Forelimb muscle (tissue), 1 donor: ENCODE measurements around the gene PABPC1L. TPM values are rescaled to one million over a fixed set of nuclear protein-coding genes. Genes with fewer than 3 reads are reported as not detected.

Source experiments
- DNase-seq: peaks from one replicate; pipeline ENCODE4 v3.0.0-alpha.2; 2013; ENCODE audit warnings: low read depth
- polyA plus RNA-seq: library from polyadenylated mRNA; unstranded; fragments of 120-200 nt; gene quantifications from one replicate; pipeline ENCODE4 v1.2.1, GENCODE V29; 2013; ENCODE audit not compliant: insufficient read length

Gene PABPC1L
- polyA plus RNA-seq, 1 donor = 15.7 TPM

DNA sequence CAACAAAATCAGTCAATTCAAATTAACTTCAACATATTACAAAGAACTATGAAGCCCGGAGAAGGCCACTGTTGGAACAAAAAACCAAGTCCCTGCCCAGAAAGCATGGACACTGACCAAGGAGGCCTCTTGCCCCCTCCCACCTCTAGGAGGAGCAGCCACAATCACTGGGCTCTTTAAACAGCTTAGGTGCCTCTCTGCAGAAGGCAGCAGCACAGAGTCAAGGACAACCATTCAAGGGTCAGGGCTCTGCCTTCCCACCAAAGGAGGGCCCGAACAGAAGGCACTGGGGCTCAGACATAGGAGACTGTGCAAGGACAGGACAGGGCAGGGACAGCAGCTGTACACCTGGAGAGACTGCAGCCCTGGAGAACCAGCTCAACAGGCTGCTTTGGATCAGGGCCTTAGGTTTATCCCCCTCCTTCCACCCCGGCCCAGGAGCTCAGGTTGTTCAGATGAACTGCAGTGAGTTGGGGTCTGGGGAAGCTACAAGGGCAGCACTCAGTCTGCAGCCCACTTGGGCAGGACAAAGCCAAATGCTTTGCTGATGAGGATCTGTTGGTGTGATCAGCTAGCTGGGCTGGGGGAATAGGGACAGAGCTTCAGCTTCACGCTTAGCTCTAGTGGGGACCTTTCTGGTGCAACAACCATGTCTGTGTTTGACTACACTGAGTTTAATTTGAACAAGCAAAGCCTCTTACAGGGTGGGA is 32.6 kb downstream of the PABPC1L start:
- no peak for DNase-seq

DNA sequence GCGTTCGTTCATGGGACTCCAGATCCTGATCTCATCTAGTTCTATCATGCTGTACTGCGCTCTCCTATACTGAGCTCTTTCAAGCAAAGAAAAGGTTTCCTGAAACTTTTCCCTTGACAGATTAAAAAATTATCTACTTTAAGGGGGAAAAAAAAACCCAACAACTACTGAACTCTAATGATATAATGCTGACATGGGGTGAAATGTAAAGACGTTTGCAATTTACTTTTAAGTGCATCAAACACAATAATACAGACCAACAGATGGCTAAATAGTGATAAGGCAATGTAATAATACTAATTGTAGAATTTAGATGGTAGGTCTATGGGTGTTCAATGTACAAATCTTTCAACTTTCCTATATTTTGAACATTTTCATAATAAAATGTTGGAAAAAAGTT is 34.0 kb downstream of the PABPC1L start:
- DNase-seq = no peak

DNA sequence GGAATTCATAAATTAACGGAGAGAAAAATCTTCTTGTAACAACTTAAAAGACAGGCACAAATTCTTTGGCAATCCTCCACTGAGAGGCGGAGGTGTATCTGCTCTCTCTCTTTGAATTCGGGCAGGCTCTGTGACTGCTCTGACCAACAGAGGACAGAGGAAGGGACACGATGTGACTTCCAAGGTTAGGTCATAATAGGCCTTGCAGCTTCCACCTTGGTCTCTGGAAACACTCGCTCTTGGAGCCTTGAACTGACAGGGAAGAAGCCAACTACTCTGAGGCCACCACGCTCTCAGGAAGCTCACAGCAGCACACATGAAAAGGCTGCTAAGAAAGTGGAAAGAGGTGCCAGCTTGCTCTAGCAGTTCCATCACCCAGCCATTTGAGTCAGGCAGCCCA is 35.4 kb downstream of the PABPC1L start:
- DNase-seq = no peak

DNA sequence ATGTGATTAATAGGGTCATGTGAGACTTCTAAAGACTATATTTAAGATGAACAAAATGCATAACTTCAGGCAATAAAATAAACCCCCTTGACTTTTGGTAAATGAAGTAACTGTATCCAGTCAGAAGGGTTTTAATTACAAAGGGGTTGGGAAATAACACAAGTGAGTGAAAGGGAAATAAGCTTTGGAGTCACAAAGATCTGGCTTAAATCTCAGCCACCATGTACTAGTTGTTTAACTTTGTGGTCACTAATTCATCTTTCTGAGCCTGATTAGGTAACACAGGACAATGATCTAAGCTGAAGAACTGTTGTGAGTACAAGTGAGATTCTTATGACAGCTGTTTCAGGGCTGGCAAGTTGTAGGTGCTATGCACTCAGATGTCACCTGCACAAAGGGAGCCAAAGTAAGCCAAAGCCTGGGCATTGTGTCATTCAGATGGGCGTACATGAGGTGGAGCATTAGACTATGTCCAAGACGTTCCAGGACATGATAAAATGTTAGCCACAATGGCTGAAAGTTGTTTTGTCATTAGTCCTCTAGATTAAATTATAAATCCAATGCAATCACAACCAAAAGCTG is 36.5 kb downstream of the PABPC1L start:
- no peak for DNase-seq

DNA sequence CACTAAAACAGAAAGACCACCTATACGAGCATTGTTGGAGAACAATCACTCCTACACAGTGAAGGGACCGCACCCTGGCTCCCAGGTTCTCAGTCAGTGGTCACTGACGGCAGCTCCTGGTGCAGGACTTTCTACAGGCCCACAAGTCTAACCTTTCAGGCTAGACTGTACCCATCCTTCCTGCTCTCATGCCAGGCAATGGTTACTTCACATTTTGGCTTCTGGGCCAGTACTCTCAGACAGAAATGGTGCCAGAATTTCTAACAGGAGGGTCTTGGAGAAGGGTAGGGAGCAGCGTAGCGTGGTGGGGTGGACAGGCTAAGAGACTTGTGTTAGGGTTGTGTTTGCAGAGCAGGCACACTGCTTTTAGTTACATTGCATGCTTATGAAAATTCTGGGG is 38.2 kb downstream of the PABPC1L start:
- no peak for DNase-seq

DNA sequence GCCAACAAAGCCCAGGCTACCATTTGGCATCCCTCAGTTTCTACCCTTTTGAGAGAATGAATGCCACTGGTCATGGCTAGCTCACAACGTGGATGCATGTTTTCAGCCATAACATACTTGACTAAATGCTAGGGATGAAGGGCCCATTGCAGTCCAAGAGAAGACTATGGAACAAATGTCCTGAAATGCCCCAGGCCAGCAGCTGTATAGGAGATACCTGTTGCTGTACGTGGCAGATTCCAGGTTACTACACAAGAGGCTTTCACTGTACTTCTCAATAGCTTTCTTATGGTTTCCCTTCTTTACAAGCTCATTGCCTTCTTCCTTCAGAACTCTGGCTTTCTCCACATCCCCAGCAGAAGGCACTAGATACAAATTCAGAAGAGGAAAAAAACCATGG is 38.7 kb downstream of the PABPC1L start:
- DNase-seq = no peak

DNA sequence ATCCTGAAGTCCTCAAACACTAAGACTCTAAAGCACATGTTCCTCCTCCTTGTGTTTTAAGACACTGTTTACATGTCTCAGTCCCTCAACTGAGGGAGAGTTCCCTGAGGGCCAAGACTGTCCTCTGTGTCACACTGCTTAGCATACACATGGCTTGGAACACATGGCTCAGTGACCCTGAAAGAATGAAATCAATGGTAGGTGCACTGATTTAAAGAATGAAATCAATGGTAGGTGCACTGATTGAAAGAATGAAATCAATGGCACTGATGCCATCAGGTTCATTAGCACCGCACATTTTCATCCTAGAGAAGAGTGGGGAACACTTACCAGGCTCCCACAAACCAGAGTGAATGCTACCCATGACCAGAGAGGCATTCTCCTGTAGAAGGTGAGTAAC is 40.5 kb downstream of the PABPC1L start:
- no peak for DNase-seq

DNA sequence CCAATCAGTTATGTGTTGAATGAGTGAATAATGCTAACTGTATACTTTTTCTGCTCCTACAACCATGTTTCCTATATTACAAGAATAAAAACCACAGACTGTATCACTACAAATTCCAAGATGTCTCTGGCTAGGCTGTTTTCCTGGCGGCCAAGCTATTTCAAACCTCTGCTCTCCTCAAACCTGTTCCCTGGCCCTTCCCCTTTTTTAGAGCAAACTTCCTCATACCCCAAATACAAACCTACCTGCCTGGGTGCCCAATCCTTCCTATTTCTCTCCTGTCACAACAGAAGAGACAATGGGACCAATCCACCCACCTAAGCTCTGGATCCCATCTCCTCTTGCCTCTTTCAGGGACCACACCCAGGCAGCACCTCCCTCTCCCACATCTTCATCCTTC is 42.9 kb downstream of the PABPC1L start:
- DNase-seq = no peak

DNA sequence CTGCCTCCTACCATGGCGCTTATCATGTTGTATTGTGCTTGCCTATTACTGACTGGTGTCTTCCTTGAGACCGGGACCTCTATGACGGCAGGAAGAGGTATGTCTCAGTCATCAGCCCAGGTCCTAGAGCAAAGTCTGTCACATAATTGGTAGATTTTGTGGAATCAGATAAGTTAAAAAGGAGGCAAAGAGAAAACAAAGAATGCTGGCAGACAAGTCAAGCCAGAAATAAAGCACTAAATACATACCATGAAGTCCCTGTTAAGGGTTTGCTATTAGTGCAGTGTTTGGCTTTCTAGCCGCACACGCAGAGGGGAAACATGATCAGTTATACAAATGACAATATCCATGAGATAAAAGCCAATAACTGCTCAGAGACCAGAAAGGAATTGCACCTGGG is 44.4 kb downstream of the PABPC1L start:
- no peak for DNase-seq

DNA sequence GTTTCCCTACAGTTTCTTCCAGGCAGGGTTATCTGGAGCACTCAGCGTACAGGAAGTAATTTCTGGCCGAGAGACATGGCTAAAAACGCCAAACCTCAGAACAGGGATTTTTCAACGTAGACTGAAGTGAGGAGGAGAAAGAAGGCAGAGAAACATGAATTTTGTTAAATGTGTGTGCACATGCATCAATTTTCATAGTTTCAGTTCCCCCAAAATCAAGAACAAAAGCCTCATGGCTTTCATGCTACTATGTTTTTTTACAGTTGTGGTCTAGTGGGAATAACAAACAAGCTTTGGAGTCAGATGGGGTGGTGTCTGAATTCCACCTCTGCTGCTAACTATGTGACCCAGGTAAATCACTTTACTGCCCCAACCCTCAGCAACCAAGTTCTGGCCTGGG is 45.4 kb downstream of the PABPC1L start:
- no peak for DNase-seq

DNA sequence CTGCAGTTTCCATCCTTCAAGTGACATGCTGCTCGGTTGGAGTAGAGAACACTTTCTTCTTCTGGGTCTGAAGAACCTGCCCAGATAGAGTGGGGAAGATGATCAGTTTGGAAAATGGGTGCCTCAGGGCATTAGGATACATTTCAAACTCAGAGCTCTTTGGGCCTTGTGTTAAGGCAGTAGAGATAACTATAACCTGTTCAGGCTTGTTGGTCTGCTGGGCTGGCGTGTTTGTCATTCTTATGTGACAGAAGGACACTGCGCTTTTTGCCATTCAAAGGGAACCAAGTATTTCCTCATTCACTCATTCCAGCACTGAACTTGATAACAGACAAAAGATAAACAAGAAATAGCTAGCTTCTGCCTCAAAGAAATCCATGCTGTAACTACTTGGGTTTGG is 46.5 kb downstream of the PABPC1L start:
- DNase-seq = no peak

DNA sequence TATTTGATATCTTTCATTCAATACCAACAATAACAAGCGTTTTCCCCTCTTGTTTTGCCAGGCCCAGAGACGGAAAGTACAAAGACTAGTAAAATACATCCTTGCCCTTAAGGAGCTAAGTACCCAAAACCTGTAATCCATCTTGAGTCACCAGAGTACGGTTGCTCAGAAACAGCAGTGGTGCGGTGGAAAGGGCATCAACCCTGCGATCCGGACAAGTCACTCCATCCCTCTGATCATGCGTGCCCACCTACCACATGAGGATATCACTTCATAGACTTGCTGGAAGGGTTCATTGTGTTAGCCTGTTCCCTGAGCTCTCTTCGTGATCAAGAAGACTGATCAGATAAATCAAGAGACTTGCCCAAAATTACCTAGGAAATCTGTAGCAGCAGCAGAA is 48.4 kb downstream of the PABPC1L start:
- no peak for DNase-seq

DNA sequence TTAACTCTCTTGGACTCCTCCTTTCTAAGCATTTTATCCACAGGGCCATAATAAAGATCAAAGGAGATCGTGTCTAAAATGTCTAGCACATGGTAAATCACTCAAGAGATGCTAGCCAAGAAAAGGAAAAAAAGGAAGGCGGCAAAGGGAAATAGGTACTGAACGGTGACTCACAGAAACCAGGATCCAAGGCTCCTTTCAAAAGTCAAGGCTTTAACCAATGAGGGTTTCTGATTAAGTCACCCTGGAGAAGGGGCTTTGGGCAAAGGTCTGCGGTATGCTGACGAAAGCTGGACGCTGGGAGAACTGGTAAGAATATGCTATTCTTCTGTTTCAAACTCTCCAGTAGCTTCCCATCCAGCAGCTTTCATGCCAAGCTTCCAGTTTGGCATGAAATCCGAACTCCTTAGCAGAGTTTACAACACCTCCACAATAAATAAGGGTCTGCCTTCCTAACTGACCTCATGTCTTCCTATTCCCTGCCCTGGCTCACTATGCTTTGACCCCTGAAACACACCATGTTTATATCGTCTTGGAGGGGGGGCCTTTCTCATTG is 49.3 kb downstream of the PABPC1L start:
- DNase-seq = no peak

DNA sequence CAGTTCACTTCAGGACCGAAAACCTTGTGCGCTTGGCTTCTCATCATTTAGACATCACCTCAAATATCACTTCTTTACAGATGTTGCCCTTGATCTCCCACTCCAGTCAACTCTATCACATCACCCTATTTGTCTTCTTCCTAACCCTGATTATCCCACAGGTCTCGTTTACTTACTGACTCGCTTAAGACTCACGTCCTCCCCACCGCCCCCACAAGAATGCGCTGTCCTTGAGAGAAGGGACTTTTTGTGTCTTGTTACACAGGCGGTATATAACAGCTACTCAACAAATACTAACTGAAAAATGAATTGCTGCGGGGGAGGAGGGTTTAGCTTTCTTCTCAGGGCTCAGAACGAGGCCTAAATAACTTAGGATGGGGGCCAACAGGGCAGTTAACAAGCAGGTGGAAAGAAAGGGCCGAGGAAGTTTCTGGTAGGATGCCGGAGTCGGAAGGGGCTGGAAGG is 49.8 kb downstream of the PABPC1L start:
- DNase-seq = no peak

DNA sequence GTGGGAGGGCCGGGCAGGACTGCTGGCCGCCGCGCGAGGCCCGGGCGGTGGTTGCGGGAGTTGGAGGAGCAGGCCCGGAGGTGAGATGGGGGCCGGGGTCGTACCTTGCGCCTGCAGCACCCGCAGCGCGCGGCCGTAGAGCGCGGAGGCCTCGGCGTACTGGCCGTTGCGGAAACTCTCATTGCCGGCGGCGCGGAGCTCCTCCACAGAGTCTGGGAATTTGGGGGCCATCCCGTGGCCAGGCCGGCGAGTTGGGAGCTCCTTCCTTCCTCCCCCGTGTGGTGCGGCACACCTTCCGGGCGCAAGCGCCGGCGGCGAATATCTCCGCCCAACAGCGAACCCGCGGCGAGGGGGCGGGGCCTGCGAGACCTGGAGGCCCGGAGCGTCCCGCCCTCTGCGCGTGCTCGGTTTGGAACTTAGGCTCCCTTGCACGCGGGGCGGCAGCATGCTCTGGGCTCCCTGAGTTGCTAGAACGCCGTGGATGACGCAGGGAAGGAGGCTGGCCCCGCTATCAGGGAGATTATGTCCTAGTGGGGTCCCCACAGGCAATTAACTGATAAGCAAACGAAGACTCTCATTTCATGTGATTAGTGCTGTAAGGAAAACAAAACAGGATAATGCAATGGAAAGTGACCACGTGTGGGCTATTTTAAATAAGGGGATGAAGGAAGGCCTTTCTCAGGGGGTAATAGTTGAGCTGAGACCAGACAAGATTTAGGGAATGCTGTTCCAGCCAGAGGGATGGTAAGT is 50.4 kb downstream of the PABPC1L start, which contains the start of gene TOMM34:
TSS of gene TOMM34 (minus strand) at position 295 of the 750 bp plus-strand sequence. CDS start at position 231, 64 bp downstream.
- DNase-seq = peak; percentile 67

DNA sequence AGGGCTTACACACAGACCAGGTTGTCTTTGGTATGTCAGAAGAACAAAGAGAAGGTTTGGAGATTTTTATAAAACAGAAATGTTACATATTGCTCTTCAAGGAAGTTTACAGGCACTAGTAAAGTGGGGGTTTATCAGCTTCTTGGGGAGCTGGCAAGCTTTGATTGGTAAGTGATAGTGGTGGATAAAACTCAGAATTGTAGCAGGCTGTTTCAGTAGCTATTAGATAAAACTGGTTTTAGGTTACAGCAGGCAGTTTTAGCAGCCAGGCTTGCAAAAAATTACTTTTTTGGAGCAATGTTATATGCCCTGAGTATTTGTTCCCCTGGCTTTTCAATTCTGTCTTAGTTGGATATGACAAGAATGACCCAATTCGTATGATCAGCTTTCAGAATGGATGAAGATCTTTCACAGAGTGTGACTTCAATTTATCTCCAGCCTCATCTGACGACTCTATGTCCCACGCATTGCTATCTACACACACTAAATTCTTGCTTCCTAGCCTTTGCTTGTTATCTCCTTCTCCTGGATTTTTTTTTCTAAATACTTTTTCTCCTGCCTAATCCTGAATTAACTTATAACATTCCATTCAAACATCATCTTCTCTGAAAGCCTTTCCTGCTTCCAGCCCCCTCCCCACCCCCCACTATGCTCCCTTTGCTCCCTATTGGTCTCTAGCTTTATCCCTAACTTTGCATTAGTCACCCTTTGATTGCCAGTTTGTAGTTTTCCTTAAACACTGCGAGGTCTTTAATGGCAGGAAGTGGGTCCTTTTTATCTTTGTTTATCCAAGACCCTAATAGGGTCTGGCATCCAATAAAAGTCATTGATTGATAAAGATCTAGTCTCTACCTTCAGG is 51.4 kb downstream of the PABPC1L start:
- DNase-seq = no peak

DNA sequence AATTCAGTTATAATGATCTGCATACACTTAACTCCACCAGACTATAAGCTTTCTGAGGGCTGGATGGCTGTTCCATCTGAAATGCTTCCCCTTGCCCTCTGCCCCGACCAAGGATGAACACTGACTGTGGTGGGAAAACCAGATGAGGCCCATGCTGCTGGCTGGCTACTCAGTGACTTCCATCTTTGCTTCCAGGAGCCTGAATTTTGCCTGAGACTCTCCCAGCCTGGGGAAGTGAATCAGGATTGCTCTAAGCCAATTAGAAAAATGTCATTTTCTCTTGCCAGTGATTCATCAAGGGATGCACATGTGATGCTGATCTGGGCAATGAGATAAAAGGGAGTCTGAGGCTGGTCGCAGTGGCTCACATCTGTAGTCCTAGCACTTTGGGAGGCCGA is 52.0 kb downstream of the PABPC1L start:
- no peak for DNase-seq

DNA sequence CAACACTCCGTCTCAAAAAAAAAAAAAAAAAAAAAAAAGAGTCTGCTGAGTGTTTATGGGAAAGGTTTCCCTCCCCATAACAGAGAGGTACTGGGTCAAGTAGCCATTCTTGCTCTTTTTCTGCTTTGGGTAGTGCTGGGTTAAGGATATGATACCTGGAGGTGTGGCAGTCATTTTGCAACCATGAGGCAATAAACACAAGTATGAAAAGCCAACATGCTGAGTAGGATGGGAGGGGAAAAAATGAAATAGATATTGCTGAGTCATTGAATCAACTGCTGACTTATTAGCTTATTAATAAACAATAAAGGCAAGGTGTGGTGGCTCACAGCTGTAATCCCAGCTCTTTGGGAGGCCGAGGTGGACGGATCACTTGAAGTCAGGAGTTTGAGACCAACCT is 52.6 kb downstream of the PABPC1L start:
- no peak for DNase-seq

DNA sequence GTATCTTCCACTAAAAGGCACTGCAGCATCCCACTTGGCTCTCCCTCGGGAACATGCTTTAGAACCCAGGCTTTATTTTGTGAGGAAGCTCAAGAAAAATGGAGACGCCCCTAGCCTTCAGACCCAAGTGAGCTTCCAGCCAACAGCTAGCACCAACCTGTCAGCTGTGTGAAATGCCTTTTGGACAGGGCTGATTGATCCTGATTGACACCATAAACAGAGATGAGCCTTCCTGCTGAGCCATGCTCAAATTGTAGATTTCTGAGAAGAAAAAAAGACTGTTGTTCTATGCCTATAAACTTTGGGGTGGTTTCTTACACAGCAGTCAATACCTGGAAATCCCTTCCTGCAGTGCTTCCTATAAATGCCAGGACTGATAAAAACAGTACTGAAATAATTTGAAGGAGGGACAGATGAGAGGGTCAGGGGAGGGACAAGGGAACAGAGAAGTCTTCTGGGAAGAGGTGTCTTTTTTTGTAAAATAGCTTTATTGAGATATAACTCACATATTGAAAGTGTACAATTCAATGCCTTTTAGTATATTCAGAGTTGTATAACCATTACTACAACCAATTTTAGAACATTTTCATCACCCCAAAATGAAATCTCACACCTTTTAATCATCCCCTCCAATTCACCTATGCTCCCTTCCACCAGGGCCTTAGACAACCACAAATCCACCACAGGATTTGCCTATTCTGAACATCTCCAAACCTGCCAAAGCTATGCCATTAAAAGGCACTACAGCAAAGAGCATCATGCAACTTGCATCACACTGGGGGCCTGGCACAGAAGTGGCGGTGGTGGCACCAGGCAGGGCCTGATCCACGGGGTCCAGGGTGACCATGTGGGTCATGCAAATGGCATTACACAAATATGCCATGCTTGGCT is 53.7 kb downstream of the PABPC1L start:
- DNase-seq = no peak

DNA sequence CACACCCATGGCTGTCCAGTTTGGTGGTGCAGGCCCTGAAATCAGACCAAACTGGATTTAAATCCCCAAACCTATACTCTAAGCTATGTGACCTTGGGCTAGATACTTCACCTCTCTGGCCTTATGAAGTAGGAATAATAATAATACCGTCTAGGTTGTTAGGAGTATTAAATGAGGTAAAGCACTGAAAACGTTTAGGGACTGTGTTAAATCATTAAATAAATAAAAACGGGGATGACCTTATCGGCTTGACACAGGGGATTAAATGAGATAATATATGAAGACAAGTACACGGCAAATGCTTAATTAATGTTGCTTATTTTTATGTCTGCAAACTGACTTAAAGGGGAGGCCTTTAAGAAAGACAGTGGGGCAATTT is 55.8 kb downstream of the PABPC1L start:
- no peak for DNase-seq
